WTC11 (cell line): ENCODE data around the gene ANP32B. TPM values are rescaled to one million over a fixed set of nuclear protein-coding genes. Genes with fewer than 3 reads are reported as not detected.

ENCODE experiments used
- ATAC-seq: fragments of 200-7000 bp; cut with Tn5 transposase; 2 replicates; pipeline ENCODE4 v1.10.0; 2021; ENCODE audit warnings: mild to moderate bottlenecking, moderate library complexity
- CTCF ChIA-PET: fragments of 300-600 bp; sonication (Branson Sonifier 250); formaldehyde crosslinking; loops from one replicate; lab custom pipeline; 2021; ENCODE audit warnings: antibody characterized with exemption; lab: Charles Lee
- POLR2A ChIA-PET: fragments of 350-600 bp; sonication (Branson Sonifier 250); formaldehyde crosslinking; loops from one replicate; lab custom pipeline; 2021; ENCODE audit warnings: antibody characterized with exemption; lab: Charles Lee
- DNase-seq: peaks from one replicate; pipeline ENCODE4 v3.0.0; 2021; ENCODE audit warnings: low spot score
- H3K27ac Mint-ChIP-seq: 2 replicates; pipeline ENCODE4 v1.8.0; 2021; ENCODE audit warnings: mixed read lengths
- H3K27me3 Mint-ChIP-seq: 2 replicates; pipeline ENCODE4 v1.8.0; 2021; ENCODE audit warnings: low read depth, mild to moderate bottlenecking, moderate library complexity, mixed read lengths
- H3K36me3 Mint-ChIP-seq: 2 replicates; pipeline ENCODE4 v1.8.0; 2021; ENCODE audit warnings: mixed read lengths
- H3K4me1 Mint-ChIP-seq: 2 replicates; pipeline ENCODE4 v1.8.0; 2022; ENCODE audit warnings: mixed read lengths
- H3K4me3 Mint-ChIP-seq: 2 replicates; pipeline ENCODE4 v1.8.0; 2021; ENCODE audit warnings: mild to moderate bottlenecking, moderate library complexity, mixed read lengths
- H3K9me3 Mint-ChIP-seq: 2 replicates; pipeline ENCODE4 v1.8.0; 2021; ENCODE audit warnings: mixed read lengths
- ATF1 ChIP-seq: sonication (generic); formaldehyde crosslinking; IDR thresholded peaks from 2 replicates; pipeline ENCODE4 v1.8.1; 2023; ENCODE audit warnings: mild to moderate bottlenecking, moderate library complexity, missing genetic modification reagents
- ESRRA ChIP-seq: sonication (generic); formaldehyde crosslinking; IDR thresholded peaks from 2 replicates; pipeline ENCODE4 v1.8.1; 2022; ENCODE audit warnings: mild to moderate bottlenecking, missing genetic modification reagents, borderline replicate concordance
- ETV6 ChIP-seq: sonication (generic); formaldehyde crosslinking; IDR thresholded peaks from 2 replicates; pipeline ENCODE4 v1.8.1; 2022; ENCODE audit warnings: mild to moderate bottlenecking, missing genetic modification reagents
- IRF2 ChIP-seq: sonication (generic); formaldehyde crosslinking; IDR thresholded peaks from 2 replicates; pipeline ENCODE4 v1.8.0; 2022; ENCODE audit warnings: low read depth, missing genetic modification reagents, borderline replicate concordance
- KAT7 ChIP-seq: sonication (generic); formaldehyde crosslinking; IDR thresholded peaks from 2 replicates; pipeline ENCODE4 v1.8.1; 2023; ENCODE audit warnings: missing genetic modification reagents, mild to moderate bottlenecking, borderline replicate concordance
- MYBL2 ChIP-seq: sonication (generic); formaldehyde crosslinking; IDR thresholded peaks from 2 replicates; pipeline ENCODE4 v1.8.1; 2023; ENCODE audit warnings: mild to moderate bottlenecking, moderate library complexity, missing genetic modification reagents
- NFATC4 ChIP-seq: fragments of 250-450 bp; sonication (Bioruptor Pico); IDR thresholded peaks from 2 replicates; pipeline ENCODE4 v1.9.0; 2021; ENCODE audit warnings: mild to moderate bottlenecking
- NR2C2 ChIP-seq: sonication (generic); formaldehyde crosslinking; IDR thresholded peaks from 2 replicates; pipeline ENCODE4 v1.8.0; 2022; ENCODE audit warnings: mild to moderate bottlenecking, missing genetic modification reagents
- RORB ChIP-seq: fragments of 250-450 bp; sonication (Bioruptor Pico); IDR thresholded peaks from 2 replicates; pipeline ENCODE4 v1.9.0; 2021; ENCODE audit warnings: mild to moderate bottlenecking
- SMAD3 ChIP-seq: sonication (generic); formaldehyde crosslinking; IDR thresholded peaks from 2 replicates; pipeline ENCODE4 v1.8.0; 2022; ENCODE audit warnings: missing genetic modification reagents, mild to moderate bottlenecking, borderline replicate concordance
- TCF7 ChIP-seq: sonication (generic); formaldehyde crosslinking; IDR thresholded peaks from 2 replicates; pipeline ENCODE4 v1.8.0; 2022; ENCODE audit warnings: mild to moderate bottlenecking, low read depth, missing genetic modification reagents, moderate library complexity
- ZNF138 ChIP-seq: sonication (generic); formaldehyde crosslinking; conservative IDR thresholded peaks from 2 replicates; pipeline ENCODE4 v1.8.1; 2022; ENCODE audit warnings: mild to moderate bottlenecking, moderate library complexity, missing genetic modification reagents
- ZNF263 ChIP-seq: sonication (generic); formaldehyde crosslinking; IDR thresholded peaks from 2 replicates; pipeline ENCODE4 v1.8.1; 2022; ENCODE audit warnings: low read depth, mild to moderate bottlenecking, moderate library complexity, missing genetic modification reagents
- ZNF416 ChIP-seq: fragments of 250-450 bp; sonication (Bioruptor Pico); IDR thresholded peaks from 2 replicates; pipeline ENCODE4 v1.9.0; 2021; ENCODE audit warnings: mild to moderate bottlenecking, inconsistent platforms
- total RNA-seq: library from RNA; stranded (reverse); gene quantifications from 3 replicates; pipeline ENCODE4 v1.2.3, GENCODE V29; 2021
- TF ChIP-seq, protein P1 (sequence below): sonication (generic); formaldehyde crosslinking; IDR thresholded peaks from 2 replicates; pipeline ENCODE4 v1.8.1; 2022; ENCODE audit warnings: low read depth, missing genetic modification reagents, borderline replicate concordance
- TF ChIP-seq, protein P2 (sequence below): sonication (generic); formaldehyde crosslinking; IDR thresholded peaks from 2 replicates; pipeline ENCODE4 v1.8.1; 2022; ENCODE audit warnings: low read depth, mild to moderate bottlenecking, moderate library complexity, missing genetic modification reagents, borderline replicate concordance
- TF ChIP-seq, protein P3 (sequence below): sonication (generic); formaldehyde crosslinking; IDR thresholded peaks from 2 replicates; pipeline ENCODE4 v1.8.0; 2022; ENCODE audit warnings: mild to moderate bottlenecking, missing genetic modification reagents
- TF ChIP-seq, protein P4 (sequence below): sonication (generic); formaldehyde crosslinking; IDR thresholded peaks from 2 replicates; pipeline ENCODE4 v1.8.0; 2022; ENCODE audit warnings: mild to moderate bottlenecking, missing genetic modification reagents
- TF ChIP-seq, protein P5 (sequence below): fragments of 250-450 bp; sonication (Bioruptor Pico); IDR thresholded peaks from 2 replicates; pipeline ENCODE4 v1.9.0; 2021; ENCODE audit warnings: mild to moderate bottlenecking, borderline replicate concordance
- TF ChIP-seq, protein P6 (sequence below): fragments of 250-450 bp; sonication (Bioruptor Pico); IDR thresholded peaks from 2 replicates; pipeline ENCODE4 v1.9.0; 2021; ENCODE audit warnings: moderate library complexity, mild to moderate bottlenecking, inconsistent platforms, borderline replicate concordance

Gene ANP32B
- total RNA-seq, 1 experiment from 2014 or later, result 150 TPM

DNA sequence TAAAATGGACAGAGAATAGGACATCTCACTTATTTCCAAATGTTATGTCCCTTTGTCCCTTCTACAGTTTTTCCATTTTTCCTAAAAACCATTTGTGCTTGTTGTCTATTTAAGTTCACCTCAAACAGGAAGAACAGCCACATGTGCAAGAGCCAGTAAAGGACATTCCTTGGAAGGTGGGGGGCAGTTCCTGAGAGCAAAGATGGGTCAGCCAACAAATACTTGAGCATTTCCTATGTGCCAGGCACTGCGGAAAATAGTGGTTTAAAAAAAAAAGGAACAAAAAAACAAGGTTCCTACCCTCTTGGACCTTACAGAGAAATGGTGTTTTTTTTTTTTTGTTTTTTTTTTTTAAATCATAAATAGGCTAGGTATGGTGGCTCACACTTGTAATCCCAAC is 26.8 kb downstream of the ANP32B start (continued):
- no peak for TF ChIP-seq KAT7 (CRISPR knock-in tag)
- no peak for TF ChIP-seq NR2C2 (CRISPR knock-in tag)
- TF ChIP-seq TCF7 (CRISPR knock-in tag), result no peak
- TF ChIP-seq, protein P1, sequence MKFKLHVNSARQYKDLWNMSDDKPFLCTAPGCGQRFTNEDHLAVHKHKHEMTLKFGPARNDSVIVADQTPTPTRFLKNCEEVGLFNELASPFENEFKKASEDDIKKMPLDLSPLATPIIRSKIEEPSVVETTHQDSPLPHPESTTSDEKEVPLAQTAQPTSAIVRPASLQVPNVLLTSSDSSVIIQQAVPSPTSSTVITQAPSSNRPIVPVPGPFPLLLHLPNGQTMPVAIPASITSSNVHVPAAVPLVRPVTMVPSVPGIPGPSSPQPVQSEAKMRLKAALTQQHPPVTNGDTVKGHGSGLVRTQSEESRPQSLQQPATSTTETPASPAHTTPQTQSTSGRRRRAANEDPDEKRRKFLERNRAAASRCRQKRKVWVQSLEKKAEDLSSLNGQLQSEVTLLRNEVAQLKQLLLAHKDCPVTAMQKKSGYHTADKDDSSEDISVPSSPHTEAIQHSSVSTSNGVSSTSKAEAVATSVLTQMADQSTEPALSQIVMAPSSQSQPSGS, result no peak
- TF ChIP-seq NFATC4 (CRISPR knock-in tag), result no peak
- TF ChIP-seq, protein P2, sequence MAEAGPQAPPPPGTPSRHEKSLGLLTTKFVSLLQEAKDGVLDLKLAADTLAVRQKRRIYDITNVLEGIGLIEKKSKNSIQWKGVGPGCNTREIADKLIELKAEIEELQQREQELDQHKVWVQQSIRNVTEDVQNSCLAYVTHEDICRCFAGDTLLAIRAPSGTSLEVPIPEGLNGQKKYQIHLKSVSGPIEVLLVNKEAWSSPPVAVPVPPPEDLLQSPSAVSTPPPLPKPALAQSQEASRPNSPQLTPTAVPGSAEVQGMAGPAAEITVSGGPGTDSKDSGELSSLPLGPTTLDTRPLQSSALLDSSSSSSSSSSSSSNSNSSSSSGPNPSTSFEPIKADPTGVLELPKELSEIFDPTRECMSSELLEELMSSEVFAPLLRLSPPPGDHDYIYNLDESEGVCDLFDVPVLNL (CRISPR knock-in tag), result no peak
- no peak for TF ChIP-seq RORB (CRISPR knock-in tag)
- TF ChIP-seq IRF2 (CRISPR knock-in tag), result no peak
- TF ChIP-seq ETV6 (CRISPR knock-in tag), result no peak
- TF ChIP-seq, protein P3, sequence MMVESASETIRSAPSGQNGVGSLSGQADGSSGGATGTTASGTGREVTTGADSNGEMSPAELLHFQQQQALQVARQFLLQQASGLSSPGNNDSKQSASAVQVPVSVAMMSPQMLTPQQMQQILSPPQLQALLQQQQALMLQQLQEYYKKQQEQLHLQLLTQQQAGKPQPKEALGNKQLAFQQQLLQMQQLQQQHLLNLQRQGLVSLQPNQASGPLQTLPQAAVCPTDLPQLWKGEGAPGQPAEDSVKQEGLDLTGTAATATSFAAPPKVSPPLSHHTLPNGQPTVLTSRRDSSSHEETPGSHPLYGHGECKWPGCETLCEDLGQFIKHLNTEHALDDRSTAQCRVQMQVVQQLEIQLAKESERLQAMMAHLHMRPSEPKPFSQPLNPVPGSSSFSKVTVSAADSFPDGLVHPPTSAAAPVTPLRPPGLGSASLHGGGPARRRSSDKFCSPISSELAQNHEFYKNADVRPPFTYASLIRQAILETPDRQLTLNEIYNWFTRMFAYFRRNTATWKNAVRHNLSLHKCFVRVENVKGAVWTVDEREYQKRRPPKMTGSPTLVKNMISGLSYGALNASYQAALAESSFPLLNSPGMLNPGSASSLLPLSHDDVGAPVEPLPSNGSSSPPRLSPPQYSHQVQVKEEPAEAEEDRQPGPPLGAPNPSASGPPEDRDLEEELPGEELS (CRISPR knock-in tag), result no peak

DNA sequence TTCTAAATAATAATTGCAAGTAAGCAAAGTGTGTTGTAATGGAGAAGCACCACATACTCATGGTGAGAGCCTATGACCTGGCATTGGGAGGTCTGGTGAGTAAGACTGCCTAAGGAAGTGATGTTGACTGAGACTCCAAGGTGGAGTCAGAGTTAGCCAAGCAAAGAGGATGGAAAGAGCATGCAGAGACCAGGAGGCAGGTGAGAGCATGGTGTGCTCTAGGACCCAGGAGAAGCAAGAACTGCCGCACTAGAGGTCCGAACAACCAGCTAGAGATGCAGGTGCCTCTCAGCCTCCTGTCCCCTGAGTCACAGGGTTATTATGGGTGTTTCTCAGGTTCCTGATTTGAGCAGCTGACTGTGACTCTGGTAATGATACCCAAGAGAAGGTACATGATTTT is 27.3 kb downstream of the ANP32B start:
- CTCF ChIA-PET, result interaction anchor here (1.0 to 1.4 kb wide), 2 partner anchors 24 to 27 kb away, joined by 3 to 10 read pairs; partner anchors contain the start of gene ANP32B
- Mint-ChIP-seq H3K4me1 (peaks cover 3% of the 10 kb centered on the region), H3K4me3 (no peak overlapping the region), H3K36me3 (peaks cover 82% of the 10 kb centered on the region), H3K27ac (no peak overlapping the region), H3K9me3 (no peaks in the 10 kb centered on the region), H3K27me3 (no peaks in the 10 kb centered on the region)
- POLR2A ChIA-PET, result no interaction called here
- TF ChIP-seq ESRRA (CRISPR knock-in tag), result no peak
- DNase-seq, result peak; percentile 16
- ATAC-seq, result peak; percentile 77

DNA sequence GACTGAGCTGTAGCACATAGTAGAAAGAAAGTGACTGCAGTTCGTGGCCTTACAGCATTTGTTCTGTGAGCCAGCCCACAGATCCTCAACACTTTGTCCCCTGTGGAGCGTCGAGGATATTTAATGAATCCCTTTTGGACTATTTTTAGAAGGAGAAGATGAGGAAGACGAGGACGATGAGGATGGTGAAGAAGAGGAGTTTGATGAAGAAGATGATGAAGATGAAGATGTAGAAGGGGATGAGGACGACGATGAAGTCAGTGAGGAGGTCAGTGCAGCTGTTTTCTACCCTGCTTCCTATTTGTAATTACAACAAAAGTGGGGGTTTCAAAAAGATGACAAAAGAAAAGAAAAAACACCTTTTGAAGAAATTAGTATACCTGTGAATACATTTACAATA is 28.0 kb downstream of the ANP32B start:
- no peak for ATAC-seq
- DNase-seq, result no peak
- ChIA-PET POLR2A (no interaction called here), CTCF (interaction anchor here (1.0 to 1.4 kb wide), 2 partner anchors 23 to 28 kb away, joined by 3 to 10 read pairs; partner anchors contain the start of gene ANP32B)
- Mint-ChIP-seq H3K36me3 (peaks cover 81% of the 10 kb centered on the region), H3K27me3 (no peaks in the 10 kb centered on the region), H3K27ac (no peak overlapping the region), H3K4me1 (peaks cover 3% of the 10 kb centered on the region), H3K4me3 (no peak overlapping the region), H3K9me3 (no peaks in the 10 kb centered on the region)
- no peak for TF ChIP-seq SMAD3 (CRISPR knock-in tag)
- TF ChIP-seq, protein P4, sequence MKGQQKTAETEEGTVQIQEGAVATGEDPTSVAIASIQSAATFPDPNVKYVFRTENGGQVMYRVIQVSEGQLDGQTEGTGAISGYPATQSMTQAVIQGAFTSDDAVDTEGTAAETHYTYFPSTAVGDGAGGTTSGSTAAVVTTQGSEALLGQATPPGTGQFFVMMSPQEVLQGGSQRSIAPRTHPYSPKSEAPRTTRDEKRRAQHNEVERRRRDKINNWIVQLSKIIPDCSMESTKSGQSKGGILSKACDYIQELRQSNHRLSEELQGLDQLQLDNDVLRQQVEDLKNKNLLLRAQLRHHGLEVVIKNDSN (CRISPR knock-in tag), result no peak
- TF ChIP-seq MYBL2 (CRISPR knock-in tag), result no peak
- TF ChIP-seq, protein P5, sequence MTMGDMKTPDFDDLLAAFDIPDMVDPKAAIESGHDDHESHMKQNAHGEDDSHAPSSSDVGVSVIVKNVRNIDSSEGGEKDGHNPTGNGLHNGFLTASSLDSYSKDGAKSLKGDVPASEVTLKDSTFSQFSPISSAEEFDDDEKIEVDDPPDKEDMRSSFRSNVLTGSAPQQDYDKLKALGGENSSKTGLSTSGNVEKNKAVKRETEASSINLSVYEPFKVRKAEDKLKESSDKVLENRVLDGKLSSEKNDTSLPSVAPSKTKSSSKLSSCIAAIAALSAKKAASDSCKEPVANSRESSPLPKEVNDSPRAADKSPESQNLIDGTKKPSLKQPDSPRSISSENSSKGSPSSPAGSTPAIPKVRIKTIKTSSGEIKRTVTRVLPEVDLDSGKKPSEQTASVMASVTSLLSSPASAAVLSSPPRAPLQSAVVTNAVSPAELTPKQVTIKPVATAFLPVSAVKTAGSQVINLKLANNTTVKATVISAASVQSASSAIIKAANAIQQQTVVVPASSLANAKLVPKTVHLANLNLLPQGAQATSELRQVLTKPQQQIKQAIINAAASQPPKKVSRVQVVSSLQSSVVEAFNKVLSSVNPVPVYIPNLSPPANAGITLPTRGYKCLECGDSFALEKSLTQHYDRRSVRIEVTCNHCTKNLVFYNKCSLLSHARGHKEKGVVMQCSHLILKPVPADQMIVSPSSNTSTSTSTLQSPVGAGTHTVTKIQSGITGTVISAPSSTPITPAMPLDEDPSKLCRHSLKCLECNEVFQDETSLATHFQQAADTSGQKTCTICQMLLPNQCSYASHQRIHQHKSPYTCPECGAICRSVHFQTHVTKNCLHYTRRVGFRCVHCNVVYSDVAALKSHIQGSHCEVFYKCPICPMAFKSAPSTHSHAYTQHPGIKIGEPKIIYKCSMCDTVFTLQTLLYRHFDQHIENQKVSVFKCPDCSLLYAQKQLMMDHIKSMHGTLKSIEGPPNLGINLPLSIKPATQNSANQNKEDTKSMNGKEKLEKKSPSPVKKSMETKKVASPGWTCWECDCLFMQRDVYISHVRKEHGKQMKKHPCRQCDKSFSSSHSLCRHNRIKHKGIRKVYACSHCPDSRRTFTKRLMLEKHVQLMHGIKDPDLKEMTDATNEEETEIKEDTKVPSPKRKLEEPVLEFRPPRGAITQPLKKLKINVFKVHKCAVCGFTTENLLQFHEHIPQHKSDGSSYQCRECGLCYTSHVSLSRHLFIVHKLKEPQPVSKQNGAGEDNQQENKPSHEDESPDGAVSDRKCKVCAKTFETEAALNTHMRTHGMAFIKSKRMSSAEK (CRISPR knock-in tag), result no peak
- no peak for TF ChIP-seq ETV6 (CRISPR knock-in tag)
- no peak for TF ChIP-seq ZNF138
- no peak for TF ChIP-seq ZNF416 (CRISPR knock-in tag)
- no peak for TF ChIP-seq ZNF263 (CRISPR knock-in tag)
- TF ChIP-seq TCF7 (CRISPR knock-in tag), result no peak
- TF ChIP-seq, protein P6, sequence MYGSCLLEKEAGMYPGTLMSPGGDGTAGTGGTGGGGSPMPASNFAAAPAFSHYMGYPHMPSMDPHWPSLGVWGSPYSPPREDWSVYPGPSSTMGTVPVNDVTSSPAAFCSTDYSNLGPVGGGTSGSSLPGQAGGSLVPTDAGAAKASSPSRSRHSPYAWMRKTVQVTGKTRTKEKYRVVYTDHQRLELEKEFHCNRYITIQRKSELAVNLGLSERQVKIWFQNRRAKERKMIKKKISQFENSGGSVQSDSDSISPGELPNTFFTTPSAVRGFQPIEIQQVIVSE (CRISPR knock-in tag), result no peak
- TF ChIP-seq ATF1 (CRISPR knock-in tag), result no peak
